ENCODE results near the gene COQ8B. TPM values are rescaled to one million over a fixed set of nuclear protein-coding genes. Genes with fewer than 3 reads are reported as not detected.

Gene COQ8B
- total RNA-seq, 2 donors from 2014 or later, result 26.5 to 48.5 TPM

DNA sequence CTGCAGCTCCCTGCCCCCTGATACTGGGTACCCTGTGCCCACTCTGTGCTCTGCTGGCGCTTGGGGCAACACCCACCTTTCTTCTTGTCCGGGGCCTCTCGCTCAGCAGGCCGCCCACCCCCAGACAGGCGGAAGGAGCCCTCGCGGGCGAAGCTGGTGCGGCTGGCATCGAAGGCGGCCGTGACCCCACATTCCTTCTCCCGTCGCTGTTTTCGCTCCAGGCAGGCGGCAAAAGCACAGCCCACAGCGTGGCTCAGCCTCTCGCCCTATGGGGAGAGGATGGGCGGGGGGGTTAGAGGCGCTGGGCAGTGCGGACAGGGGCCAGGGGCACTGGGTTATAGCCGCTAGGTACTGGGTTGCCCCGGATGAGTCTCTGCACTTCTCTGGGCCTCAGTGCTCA is 39.5 kb downstream of the COQ8B start:
- Histone ChIP-seq H3K4me3 (no peak overlapping the region), H3K36me3 (no peaks in the 10 kb centered on the region), H3K27ac (no peak overlapping the region), H3K9ac (ENCODE audit: low read depth in 2 of 2, low read length in 2 of 2) (no peak overlapping the region), H3K27me3 (no peaks in the 10 kb centered on the region), H3K4me1 (no peaks in the 10 kb centered on the region), H3K9me3 (no peaks in the 10 kb centered on the region)
- intact Hi-C loops (cut with DNase I), result no loop called here
- no peak for DNase-seq
- TF ChIP-seq, protein P1, sequence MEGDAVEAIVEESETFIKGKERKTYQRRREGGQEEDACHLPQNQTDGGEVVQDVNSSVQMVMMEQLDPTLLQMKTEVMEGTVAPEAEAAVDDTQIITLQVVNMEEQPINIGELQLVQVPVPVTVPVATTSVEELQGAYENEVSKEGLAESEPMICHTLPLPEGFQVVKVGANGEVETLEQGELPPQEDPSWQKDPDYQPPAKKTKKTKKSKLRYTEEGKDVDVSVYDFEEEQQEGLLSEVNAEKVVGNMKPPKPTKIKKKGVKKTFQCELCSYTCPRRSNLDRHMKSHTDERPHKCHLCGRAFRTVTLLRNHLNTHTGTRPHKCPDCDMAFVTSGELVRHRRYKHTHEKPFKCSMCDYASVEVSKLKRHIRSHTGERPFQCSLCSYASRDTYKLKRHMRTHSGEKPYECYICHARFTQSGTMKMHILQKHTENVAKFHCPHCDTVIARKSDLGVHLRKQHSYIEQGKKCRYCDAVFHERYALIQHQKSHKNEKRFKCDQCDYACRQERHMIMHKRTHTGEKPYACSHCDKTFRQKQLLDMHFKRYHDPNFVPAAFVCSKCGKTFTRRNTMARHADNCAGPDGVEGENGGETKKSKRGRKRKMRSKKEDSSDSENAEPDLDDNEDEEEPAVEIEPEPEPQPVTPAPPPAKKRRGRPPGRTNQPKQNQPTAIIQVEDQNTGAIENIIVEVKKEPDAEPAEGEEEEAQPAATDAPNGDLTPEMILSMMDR (IDR thresholded peaks at IDR 0.05), result no peak

DNA sequence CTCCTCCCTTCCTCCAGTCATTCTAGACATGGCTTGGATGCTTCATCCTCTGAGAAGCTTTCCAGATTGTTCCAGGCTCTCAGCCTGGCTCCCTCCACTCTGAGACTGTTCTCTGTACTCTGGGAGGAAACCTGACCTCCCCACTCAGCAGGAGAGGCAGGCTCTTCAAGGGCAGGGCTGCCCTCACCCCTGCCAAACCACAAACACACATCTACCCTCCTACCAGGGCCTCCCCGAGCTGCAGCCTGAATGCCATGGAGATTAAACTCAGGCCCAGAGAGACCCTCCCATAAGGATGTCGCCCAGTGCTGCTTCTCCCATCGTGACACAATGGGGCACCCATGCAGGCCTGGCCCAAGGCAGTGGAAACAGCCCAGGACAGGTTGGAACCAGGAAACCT is 42.4 kb downstream of the COQ8B start:
- Histone ChIP-seq H3K27ac (no peak overlapping the region), H3K9ac (ENCODE audit: low read depth in 2 of 2, low read length in 2 of 2) (no peak overlapping the region), H3K27me3 (no peaks in the 10 kb centered on the region), H3K36me3 (no peaks in the 10 kb centered on the region), H3K4me1 (no peaks in the 10 kb centered on the region), H3K9me3 (no peaks in the 10 kb centered on the region), H3K4me3 (no peak overlapping the region)
- DNase-seq, result no peak
- intact Hi-C loops (cut with DNase I), result no loop called here
- TF ChIP-seq, protein P1 (IDR thresholded peaks at IDR 0.05), result no peak

DNA sequence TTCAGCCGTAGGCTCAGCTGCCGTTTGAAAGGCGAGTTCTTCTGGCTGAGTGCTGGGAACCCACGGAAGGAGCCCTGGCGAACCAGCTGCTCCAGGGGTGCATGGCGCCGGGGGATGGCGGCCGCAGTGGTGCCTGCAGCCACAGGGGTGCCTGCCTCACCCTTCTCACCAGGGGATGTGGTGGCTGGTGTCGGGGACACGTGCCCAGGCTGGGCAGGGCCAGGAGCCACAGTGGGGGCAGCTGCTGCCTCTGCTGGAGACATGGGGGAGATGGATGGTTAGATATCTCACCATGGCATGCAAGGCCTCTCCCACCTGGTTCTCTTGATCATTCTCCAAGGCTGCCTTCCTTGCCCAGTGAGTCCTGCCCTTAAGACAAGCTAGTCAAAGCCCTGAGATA is 43.3 kb downstream of the COQ8B start:
- no peaks in the 10 kb centered on the region for H3K36me3 ChIP-seq

DNA sequence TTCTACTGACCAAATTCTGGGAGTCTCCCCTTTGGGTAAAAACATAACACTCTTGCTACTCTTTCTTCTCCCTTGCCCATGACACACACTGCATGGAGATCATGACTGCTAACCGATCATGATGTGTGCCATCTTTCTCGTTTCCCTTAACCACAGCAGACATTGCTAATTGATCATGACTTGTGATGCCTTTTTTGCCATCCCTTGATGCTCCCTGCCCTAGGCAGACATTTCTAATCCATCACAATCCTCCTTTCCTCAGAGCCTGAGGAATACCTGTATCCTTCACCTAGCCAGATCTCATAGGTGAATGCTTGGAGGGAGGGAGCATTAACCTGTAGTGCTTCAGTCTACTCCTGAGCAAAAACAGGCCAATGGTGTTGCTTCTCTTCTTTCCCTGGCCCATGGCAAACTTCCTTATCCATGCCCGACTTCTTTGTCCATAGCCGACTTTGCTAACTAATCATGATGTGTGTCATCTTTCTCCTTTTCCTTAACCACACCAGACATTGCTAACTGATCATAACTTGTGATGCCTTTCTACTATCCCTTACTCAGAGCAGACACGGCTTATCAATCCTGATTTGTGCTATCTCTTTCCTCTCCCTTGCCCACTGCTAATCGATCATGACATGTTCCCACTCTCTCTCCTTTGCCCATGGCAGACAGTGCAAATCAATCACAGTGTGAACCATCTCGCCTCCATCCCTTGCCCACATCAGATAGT is 44.0 kb downstream of the COQ8B start:
- no peak for DNase-seq
- Histone ChIP-seq H3K4me3 (no peak overlapping the region), H3K9me3 (no peaks in the 10 kb centered on the region), H3K9ac (ENCODE audit: low read depth in 2 of 2, low read length in 2 of 2) (no peak overlapping the region), H3K36me3 (no peaks in the 10 kb centered on the region), H3K27me3 (no peaks in the 10 kb centered on the region), H3K27ac (no peak overlapping the region), H3K4me1 (no peaks in the 10 kb centered on the region)
- TF ChIP-seq, protein P1 (IDR thresholded peaks at IDR 0.05), result no peak
- intact Hi-C loops (cut with DNase I), result no loop called here

More for the DNA sequence above, 43.3 kb downstream of the COQ8B start:
- H3K27me3 ChIP-seq, result no peaks in the 10 kb centered on the region
- no peak overlapping the region for H3K4me3 ChIP-seq
- TF ChIP-seq, protein P1 (IDR thresholded peaks at IDR 0.05), result no peak
- H3K9me3 ChIP-seq, result no peaks in the 10 kb centered on the region
- H3K9ac ChIP-seq (ENCODE audit: low read depth in 2 of 2, low read length in 2 of 2), result no peak overlapping the region
- no peak for DNase-seq
- intact Hi-C loops (cut with DNase I), result no loop called here
- no peak overlapping the region for H3K27ac ChIP-seq
- no peaks in the 10 kb centered on the region for H3K4me1 ChIP-seq

DNA sequence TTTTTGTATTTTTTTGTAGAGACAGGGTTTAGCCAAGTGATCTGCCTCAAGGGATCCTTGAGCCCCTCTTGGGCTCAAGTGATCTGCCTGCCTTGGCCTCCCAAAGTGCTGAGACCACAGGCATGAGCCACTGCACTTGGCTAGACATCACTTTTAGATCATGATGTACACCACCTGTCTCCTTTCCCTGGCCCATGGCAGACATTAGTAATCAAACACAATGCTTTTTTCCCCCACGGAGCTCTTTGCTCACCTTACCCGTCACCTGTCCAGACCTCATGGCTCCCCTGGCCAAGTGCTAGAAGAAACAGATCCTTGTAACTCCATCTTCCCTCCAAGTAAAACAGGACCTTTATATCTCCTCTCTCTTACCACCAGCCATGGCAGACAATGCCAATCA is 44.6 kb downstream of the COQ8B start:
- H3K9me3 ChIP-seq, result no peaks in the 10 kb centered on the region
- no peak overlapping the region for H3K9ac ChIP-seq (ENCODE audit: low read depth in 2 of 2, low read length in 2 of 2)
- no peak for DNase-seq
- TF ChIP-seq, protein P1 (IDR thresholded peaks at IDR 0.05), result no peak
- intact Hi-C loops (cut with DNase I), result no loop called here
- H3K27ac ChIP-seq, result no peak overlapping the region
- no peaks in the 10 kb centered on the region for H3K36me3 ChIP-seq
- no peaks in the 10 kb centered on the region for H3K27me3 ChIP-seq
- no peaks in the 10 kb centered on the region for H3K4me1 ChIP-seq
- H3K4me3 ChIP-seq, result no peak overlapping the region
